GM18873 (cell line): ENCODE results near the gene BRSK1.
A peak's percentile ranks its signal among the peaks of the same experiment; 100 is the strongest.
"Not testable (repeated sequence)": the region's sequence is repeated elsewhere in the genome, so short reads cannot be mapped to it uniquely, and the experiment has no call there.

ENCODE experiments used
- ATAC-seq: cut with Tn5 transposase; IDR thresholded peaks from one replicate; pipeline ENCODE4 v1.9.1; 2021; ENCODE audit warnings: mild to moderate bottlenecking, moderate library complexity, moderate number of reproducible peaks; ENCODE audit not compliant: unreplicated experiment, low FRiP score

The BRSK1 gene

GRCh38 chr19:55324662-55325061 lies 40.9 kb downstream of the BRSK1 start:
- ATAC-seq, result no peak

DNA sequence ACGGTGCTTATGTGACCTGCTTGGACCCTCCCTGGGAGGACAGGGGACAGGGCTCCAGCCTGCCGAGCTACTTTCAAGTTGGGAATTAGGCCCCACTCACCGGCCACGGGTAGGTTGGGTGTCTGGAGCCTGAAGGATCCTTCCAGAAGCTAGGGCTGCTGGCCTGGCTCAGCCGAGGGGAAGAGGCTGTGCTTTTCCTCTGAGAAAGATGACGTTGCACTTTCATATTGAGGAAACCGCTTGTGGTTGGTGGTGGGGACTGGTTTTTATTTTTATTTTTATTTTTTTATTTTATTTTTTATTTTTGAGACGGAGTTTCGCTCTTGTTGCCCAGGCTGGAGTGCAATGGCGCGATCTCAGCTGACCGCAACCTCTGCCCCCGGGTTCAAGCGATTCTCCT lies 41.4 kb downstream of the BRSK1 start, which contains the start of gene TMEM150B:
TSS of gene TMEM150B (minus strand) at position 170 of the 400 bp plus-strand sequence. CDS start 4,305 bp downstream, outside the sequence.
- ATAC-seq, result no peak

GRCh38 chr19:55328774-55329318 lies 45.0 kb downstream of the BRSK1 start:
- ATAC-seq, result not testable (repeated sequence)

- not testable (repeated sequence) for ATAC-seq
These were observed 46.0 kb downstream of the BRSK1 start for GRCh38 chr19:55329791-55330190.

- no peak for ATAC-seq
These were observed 50.1 kb downstream of the BRSK1 start for GRCh38 chr19:55333870-55334269.

DNA sequence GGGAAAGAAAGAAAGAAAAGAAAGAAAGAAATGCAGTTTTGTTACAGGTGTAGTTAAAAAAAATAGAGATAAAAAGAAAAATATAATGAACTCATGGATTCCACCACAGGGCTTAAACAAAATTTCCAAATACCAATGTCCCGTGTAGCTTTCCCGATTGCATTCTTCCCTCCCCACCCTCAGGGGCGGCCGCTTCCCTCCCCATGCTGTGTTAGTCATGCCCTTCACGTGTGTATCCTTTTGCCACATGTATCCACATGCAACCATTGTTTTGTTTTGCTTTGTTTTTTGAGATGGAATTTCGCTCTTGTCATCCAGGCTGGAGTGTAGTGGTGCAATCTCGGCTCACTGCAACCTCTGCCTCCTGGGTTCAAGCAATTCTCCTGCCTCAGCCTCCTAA lies 52.3 kb downstream of the BRSK1 start:
- no peak for ATAC-seq

GRCh38 chr19:55339105-55339888 lies 55.5 kb downstream of the BRSK1 start, which contains the start of gene KMT5C:
TSS of gene KMT5C (plus strand) at chr19:55339876. CDS start at chr19:55341937, 2,061 bp downstream.
- ATAC-seq, result peak; percentile 91

DNA sequence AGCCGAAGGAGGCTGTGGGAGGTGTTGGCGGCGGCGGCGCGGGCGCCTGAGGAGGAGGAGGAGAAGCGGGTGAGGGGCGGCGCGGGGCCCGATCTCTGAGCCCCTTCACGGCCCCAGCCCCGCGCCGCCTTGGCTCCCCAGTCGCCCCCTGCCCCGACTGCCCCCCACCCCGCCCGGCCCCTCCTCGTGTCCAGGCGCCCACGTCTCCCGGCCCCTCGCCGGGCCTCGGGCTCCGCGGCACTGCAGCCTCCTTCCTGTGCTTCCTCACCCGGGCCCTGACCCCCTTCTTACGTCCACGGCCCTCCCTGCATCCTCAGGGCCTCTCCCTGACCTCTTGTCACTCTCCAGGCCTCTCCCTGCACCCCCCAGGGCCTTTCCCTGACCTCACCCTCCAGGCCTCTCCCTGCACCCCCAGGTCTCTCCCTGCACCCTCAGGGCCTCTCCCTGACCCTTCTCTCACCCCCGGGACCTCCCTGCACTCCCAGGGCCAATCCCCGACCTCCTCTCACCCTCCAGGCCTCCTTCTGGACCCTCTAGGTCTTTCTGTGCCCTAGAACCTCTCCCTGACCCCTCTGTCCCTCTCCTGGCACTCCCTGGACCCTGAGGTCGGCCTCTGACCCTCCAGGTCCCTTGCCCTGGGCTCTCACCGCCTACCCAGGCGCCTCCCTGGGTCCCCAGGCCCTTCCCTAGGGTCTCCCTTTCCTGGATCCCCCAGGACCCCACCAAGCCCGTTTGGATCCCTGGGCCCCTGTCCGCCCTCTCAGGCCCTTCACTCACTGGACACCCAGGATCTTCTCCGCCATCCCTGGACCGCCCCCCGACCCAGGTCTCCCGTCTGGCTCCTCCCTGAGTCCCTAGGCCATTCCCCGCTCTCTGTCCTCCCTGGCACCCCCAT lies 56.3 kb downstream of the BRSK1 start:
- ATAC-seq, result no peak

- no peak for ATAC-seq
These were observed 57.0 kb downstream of the BRSK1 start for GRCh38 chr19:55340784-55341147.

DNA sequence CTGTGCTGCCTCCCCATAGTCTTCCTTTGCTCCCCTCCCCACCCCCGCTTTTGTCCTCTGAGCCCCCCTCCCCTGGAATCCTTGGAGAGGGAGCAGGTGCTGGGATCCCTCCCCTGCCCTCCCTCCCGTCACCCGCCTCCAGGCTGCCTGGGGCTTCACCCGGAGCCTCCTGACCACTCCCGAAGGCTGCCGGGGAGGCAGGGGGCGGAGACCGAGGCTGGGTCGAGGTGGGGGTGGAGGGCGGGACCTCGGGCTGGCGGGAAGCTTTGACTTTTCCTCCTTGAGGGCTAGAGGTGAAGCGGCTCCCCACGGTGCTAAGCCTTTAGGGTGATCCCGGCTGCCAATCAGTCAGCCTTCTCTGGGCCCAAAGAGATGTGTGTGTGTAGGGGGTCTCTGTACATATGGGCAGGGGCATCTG lies 57.4 kb downstream of the BRSK1 start:
- ATAC-seq, result no peak

GRCh38 chr19:55341595-55342531 lies 58.1 kb downstream of the BRSK1 start:
- ATAC-seq, result no peak

GRCh38 chr19:55344444-55344843 lies 60.6 kb downstream of the BRSK1 start:
- ATAC-seq, result no peak

DNA sequence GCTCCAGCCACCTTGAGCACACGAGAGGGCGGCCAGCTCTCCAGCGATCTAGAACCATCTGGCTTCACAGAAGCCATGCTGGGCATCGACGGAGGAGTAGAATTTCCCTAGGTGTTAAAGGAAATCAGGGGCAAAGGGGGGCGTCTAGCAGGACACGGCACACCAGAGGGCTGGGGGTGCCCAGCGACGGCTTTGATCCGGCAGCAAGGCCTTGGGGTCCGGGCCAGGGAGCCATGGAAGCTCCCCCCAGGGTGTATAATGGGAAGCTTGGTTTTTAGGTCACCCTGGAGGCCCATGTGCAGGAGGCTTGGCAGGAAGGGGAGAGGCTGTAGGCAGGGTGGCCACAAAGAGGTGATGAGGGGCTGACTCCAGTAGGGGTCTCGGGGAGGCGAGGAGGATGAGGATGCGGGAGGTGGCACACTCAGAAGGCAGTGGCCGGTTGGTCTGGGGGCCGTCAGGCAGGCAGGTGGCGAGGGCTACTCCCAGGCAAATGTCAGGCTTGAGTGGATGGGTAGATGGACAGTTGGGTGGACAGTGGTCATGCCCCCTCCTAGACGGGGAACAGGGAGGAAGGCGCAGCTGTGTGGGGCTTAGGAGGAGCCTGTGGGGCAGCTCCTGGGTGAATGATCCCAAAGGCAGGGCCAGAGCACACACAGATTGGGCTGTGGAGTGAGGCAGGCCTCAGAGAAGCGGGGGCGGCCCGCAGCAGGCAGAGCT lies 61.5 kb downstream of the BRSK1 start:
- ATAC-seq, result no peak

- no peak for ATAC-seq
These were observed 62.3 kb downstream of the BRSK1 start for GRCh38 chr19:55345818-55346724.

GRCh38 chr19:55346725-55347441 lies 63.1 kb downstream of the BRSK1 start:
- ATAC-seq, result no peak

- no peak for ATAC-seq
These were observed 63.7 kb downstream of the BRSK1 start for GRCh38 chr19:55347442-55348009.

DNA sequence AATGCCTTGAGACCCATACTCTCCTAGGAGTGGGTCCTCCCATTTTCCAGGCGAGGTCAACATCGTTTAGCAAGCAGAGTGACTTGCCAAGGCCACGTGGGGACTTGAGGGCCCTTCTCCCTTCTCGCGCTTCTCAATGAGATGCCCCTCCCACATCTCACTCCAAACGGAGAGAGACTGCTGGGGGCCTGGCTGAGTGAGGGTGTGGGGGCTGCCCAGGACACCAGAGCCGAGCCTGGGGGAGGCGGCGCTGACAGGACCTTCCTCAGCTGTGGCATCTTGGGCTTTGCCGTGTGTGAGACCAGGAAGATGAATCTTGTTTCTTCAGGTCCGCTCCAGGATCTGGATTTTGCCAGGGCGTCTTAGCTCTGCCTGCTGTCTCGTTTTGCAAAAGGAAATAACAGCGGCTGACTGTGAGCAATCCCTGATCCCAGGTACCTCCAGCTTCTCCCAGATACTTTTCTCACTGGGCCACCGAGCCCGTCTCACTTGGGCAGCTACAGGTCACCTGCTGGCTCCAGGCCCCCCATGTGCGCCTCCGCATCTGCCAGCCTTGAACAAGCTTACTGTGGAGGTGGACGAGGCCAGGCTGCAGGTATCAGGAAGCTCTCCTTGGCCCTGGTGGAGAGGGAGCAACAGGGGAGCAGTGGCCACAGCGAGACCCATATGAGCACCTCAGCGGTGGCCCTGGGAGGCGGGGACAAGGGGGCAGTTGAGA lies 64.7 kb downstream of the BRSK1 start:
- no peak for ATAC-seq
